HG02970 (cell line): ENCODE data around the gene ERBB4.
"Not testable (repeated sequence)": the region's sequence is repeated elsewhere in the genome, so short reads cannot be mapped to it uniquely, and the experiment has no call there.

ENCODE experiments used
- ATAC-seq: cut with Tn5 transposase; IDR thresholded peaks from one replicate; pipeline ENCODE4 v1.9.1; 2021; ENCODE audit warnings: mild to moderate bottlenecking, moderate library complexity, moderate number of reproducible peaks; ENCODE audit not compliant: unreplicated experiment, low FRiP score

The ERBB4 gene

GRCh38 chr2:211688196-211688595, 850.4 kb downstream of the ERBB4 start:
- no peak for ATAC-seq

- no peak for ATAC-seq
Measured at GRCh38 chr2:211674715-211675114, 863.9 kb downstream of the ERBB4 start.

- no peak for ATAC-seq
Measured at GRCh38 chr2:211673133-211673905, 865.3 kb downstream of the ERBB4 start.

GRCh38 chr2:211671977-211672376, 866.6 kb downstream of the ERBB4 start:
- no peak for ATAC-seq

GRCh38 chr2:211665299-211665698, 873.3 kb downstream of the ERBB4 start:
- no peak for ATAC-seq

- no peak for ATAC-seq
Measured at GRCh38 chr2:211664321-211664720, 874.3 kb downstream of the ERBB4 start.

GRCh38 chr2:211654211-211654780, 884.3 kb downstream of the ERBB4 start:
- ATAC-seq = no peak

- ATAC-seq = no peak
Measured at GRCh38 chr2:211652327-211652726, 886.3 kb downstream of the ERBB4 start.

GRCh38 chr2:211649331-211649730, 889.3 kb downstream of the ERBB4 start:
- ATAC-seq = no peak

- ATAC-seq = no peak
Measured at GRCh38 chr2:211631503-211631902, 907.1 kb downstream of the ERBB4 start.

GRCh38 chr2:211623096-211623495, 915.5 kb downstream of the ERBB4 start:
- no peak for ATAC-seq

GRCh38 chr2:211620986-211621385, 917.6 kb downstream of the ERBB4 start:
- ATAC-seq = no peak

GRCh38 chr2:211617803-211618202, 920.8 kb downstream of the ERBB4 start:
- ATAC-seq = no peak

- ATAC-seq = no peak
Measured at GRCh38 chr2:211611621-211612020, 927.0 kb downstream of the ERBB4 start.

- no peak for ATAC-seq
Measured at GRCh38 chr2:211611061-211611518, 927.5 kb downstream of the ERBB4 start.

- ATAC-seq = no peak
Measured at GRCh38 chr2:211609127-211609526, 929.5 kb downstream of the ERBB4 start.

- no peak for ATAC-seq
Measured at GRCh38 chr2:211599146-211599545, 939.5 kb downstream of the ERBB4 start.

GRCh38 chr2:211598238-211598637, 940.4 kb downstream of the ERBB4 start:
- ATAC-seq = no peak

GRCh38 chr2:211592006-211592405, 946.6 kb downstream of the ERBB4 start:
- not testable (repeated sequence) for ATAC-seq

- no peak for ATAC-seq
Measured at GRCh38 chr2:211591426-211591825, 947.2 kb downstream of the ERBB4 start.

GRCh38 chr2:211568439-211568838, 970.2 kb downstream of the ERBB4 start:
- no peak for ATAC-seq

- no peak for ATAC-seq
Measured at GRCh38 chr2:211564441-211564840, 974.2 kb downstream of the ERBB4 start.
